HG03196 (cell line): ENCODE measurements around the gene SREBF1.

Experiments used
- ATAC-seq: cut with Tn5 transposase; IDR thresholded peaks from one replicate; pipeline ENCODE4 v1.9.1; 2021; ENCODE audit not compliant: unreplicated experiment

Gene SREBF1

GRCh38 chr17:17859909-17860765, 23.4 kb upstream of the SREBF1 start:
- no peak for ATAC-seq

DNA sequence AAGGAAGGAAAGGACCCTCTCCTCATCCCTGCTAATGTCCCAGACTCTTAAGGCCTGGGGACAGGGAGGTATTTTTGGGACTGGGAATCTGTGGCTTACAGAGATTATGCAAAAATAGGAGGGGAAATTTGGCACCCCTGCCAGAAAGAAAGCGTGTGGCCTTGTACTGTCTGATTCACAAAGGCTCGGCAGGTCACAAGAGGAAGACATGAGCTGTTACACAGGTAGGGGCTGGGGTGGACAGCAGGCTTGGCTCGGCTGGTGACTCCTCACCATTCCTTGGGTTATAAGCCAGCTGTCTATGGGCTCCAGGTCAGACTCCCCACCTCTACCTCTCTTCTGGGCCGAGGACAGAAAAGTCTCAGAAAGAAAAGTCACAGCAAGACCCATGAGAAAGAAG, 20.7 kb upstream of the SREBF1 start:
- no peak for ATAC-seq

DNA sequence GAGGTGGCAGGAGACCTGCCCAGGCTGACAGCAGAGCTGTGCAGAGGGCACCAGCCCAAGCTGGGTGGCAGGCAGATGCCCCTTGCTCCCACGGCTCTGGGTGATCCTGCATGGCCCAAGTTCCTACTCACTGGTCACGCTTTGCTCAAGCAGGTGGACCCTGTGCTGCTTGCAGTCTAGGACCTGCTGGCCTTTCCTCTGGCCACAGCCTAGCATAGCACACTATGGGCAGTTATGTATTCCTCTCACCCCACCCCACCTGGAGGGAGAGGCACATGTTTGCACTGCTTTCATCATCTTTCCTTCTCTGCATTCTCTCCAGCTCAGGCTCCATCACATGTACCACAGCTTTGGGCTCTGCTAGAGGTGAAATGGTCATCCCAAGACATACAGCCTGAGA, 19.6 kb upstream of the SREBF1 start:
- no peak for ATAC-seq

DNA sequence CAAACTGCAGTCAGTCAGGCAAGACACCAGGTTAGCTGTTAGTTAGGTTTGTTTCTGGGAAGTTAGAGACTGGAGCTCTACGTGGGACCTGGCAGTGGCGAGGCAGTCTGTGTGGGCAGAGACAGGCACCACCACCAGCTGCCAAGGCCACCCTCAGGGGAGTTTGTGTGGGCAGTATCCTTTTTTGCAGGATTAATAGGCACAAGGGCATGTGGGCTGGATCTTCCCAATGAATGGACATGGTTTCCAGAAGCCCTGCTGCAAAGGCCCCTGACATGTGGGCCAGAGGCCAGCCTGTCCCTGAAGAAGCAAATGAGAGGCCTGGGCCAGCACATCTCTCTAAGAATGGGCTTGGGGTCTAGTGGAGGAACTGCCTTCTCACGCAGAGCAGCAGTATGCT, 19.2 kb upstream of the SREBF1 start:
- ATAC-seq: no peak

DNA sequence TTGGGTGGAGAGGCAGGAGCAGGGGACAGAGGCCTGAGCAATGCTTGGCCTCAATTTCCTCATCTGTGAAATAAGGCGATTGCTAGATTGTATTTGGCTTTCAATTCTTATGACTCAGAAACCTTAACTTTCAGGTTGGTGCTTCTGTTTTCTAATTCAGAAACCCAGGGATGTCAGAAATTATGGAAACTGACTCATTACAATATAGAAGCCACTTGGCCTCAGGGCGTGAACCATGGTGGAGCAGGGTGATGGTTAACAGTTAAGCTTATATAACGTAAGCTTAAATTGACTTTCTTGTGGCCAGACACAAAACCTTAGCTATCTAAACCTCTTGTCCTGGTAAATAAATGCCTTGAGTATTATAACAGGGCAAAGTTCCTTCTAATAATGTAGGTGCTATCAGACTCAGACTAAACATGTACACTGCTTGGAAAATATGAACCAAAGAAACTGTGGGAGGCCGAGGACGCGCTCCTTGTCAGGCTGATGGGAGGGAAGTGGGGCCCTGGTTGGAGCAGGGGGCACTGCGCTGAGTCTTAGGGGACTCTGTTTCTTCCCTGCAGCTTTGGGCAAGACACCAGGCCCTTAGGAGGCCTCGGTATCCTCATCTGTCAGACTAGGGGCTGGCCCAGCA, 17.1 kb upstream of the SREBF1 start:
- no peak for ATAC-seq

- no peak for ATAC-seq
Measured at GRCh38 chr17:17852930-17853329, 16.1 kb upstream of the SREBF1 start.

DNA sequence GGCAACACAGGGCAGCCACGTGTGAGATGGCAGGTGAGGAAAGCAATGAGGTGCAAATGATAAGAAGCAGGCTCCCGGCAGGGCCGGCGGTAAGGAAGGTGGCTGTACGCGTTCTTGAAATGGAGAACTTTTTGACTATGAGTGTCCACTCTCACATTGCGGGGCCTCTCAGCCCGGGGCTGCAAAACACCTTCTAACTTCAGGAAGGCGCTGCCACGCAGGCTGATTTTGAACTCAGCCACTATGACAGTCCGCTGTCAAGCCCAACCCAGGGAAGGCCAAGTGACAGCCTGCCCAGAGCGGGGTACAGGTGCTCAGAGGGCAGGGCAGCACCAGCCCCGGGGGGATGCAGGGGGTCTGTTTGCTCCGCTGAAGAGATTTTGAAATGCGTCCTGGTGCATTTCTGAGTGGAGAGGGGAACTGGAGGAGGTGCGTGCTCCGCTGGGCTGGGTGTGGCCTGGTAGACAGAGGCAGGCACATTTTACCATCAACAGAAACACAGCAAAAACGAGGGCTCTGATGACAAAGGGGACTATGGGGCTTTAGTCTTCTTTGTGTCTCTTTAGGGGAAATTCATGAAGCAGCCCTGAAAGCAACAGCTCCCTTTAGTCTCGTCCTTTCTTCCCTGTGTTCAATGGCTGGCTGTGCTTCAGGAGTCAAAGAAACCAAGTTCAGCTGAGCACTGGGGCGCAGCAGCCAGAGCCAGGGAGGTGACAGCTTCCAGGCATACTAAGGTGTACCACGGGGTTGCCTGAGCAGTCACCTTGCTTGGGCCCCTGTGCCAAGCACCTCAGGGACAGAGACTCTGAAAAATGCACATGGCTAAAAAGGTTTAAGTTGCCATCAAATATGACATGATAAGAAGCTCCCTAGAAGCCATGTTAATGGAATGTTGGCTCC, 14.6 kb upstream of the SREBF1 start:
- no peak for ATAC-seq

DNA sequence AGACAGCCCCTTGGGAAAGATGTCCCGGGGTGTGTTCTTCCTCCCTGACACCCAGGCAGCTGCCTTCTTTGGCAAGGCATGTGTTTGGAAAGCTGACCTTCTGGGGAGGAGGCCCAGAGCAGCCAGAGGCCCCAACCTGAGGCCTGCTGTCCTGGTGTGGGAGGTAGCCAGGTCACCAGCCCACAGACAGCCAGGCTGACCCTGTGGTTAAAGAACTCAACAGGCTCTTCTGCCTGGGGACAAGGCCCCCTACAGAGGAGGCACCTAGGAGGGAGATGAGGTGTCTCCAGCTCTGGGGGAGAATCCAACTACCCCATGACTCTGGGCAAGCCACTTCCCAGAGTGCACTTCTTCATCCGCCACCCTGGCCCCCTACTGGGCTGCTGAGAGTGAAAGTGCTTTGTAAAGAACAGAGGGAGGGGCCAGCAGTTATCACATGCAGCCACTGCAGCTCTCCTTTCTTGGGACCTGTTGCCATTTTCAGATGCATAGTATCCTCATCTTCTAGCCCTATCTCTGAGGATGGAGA, 13.1 kb upstream of the SREBF1 start:
- no peak for ATAC-seq

DNA sequence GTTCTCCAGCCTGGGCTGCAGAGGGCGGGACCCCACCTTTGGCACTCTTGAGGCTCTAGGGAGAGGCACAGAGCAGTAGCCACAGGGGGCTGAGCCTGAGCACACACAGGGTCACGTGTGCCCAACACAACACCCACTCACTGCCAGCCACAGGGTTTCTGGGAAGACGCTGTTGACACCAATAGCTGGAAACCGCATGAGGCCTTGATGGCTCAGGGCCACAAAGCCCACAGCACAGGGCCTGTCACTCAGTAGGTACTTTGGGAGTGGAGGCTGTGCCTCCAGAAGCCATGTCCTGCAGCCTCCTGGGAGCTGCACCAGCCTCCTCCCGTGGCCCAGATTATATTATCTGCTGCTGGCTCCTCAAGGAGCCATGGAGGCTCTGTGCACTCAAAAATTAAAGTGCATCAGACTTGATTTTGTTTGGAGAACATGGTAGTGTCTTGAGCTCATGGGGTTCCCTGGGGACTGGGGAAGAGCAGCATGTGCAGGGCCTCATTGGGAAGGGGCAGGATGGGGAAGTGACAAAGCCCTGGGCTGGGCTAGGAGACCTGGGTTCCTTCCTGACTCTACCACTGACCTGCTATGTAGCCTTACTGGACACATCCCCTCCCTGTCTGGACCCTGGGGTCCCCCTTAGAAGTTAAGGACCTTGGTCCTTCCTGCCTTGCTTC, 12.5 kb upstream of the SREBF1 start:
- ATAC-seq: no peak

DNA sequence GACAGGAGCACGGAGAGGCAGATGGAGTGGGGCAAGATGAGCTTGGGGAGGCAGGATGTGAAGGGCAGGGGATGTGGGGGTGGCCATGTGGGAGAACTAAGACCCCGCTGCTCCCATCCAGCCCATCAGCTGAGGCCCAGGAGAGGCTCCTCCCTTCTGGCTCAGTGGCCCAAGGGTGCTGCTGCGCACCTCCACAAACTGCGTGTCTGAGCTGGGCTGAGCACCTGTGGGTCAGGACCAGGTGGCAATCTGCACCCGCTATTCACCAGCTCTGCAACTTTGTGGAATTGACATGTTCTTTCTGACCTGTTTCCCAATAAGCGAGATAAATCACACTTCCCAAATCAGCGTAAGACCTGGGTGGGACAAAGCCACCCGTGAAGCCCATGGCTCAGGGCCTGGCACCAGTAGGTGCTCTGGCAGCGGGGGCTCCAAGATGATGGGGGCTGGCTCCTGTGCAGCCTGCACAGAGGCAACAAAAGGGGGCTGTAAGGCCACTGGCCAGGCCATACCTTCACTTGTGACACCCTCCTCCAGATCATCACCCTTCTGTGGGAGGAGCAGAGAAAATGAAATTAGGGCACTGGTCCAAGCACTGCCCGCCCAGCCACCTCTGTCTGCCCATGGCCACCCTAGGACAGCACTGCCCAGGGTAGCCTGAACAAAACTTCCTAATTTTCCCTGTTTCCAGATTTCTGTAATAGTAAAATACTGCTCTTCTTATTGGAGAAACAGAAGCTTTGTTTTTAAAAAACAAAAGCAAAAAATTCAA, 11.7 kb upstream of the SREBF1 start:
- no peak for ATAC-seq

GRCh38 chr17:17847726-17848125, 10.9 kb upstream of the SREBF1 start:
- ATAC-seq: no peak

- ATAC-seq: no peak
Measured at GRCh38 chr17:17847118-17847689, 10.4 kb upstream of the SREBF1 start.

DNA sequence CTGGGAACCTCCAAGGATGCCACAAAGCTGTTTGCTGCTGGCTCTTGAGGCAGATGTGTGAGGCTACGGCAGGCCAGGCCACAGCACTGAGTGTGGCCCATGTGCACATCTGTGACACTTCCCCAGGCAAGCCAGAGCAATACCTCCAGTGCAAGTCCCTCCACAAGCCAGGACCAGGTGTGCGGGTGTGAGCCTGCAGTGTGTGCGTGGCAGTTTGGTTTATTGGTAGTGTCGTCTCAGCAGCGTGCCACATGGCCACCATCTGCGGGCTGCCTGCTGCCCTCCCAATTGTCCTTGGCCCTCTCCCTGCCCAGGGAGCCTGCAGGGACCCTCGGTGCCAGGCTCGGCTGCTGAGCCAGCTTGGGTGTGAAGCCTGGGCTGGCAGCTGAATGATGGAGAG, 9.9 kb upstream of the SREBF1 start:
- no peak for ATAC-seq

DNA sequence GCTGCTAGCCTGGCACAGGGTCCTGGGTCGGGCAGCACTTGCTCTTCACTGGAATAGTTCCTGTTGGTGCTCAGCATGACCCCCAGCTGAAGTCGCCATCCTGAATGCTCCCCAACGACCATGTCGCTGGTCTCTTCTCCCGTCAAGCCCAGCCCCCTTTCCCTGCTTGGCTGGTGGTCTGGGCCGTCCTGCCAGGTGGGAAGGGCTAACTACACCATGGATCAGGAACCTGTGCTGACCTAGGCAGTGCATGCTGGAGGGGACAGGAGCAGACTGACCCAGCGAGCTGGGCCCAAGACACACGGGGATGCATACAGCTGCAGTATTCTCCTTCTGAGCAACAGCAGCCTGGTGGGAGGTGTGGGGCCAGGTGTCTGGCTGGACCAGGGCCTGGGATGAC, 9.2 kb upstream of the SREBF1 start:
- ATAC-seq: no peak

GRCh38 chr17:17845046-17845775, 8.4 kb upstream of the SREBF1 start:
- ATAC-seq: no peak

DNA sequence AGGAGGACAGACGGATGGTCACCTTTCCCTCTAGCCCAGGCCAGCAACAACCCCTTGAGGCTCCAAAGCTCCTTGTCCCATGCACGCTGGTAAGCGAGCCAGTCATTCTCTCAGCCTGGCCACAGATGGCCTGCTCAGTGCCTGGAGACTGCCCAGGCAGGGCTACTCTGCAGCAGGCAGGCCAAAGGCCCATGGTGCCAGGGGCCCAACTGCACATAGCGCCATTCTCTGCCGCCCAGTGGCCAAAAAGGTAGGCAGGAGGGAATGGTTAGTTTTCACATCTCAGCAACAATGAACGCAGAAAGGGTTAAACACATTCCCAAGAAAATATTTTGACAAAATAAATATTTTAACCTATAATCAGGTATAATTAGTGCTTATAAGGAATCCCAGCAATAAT, 7.7 kb upstream of the SREBF1 start:
- no peak for ATAC-seq

GRCh38 chr17:17844079-17844478, 7.3 kb upstream of the SREBF1 start:
- no peak for ATAC-seq

GRCh38 chr17:17843096-17843495, 6.3 kb upstream of the SREBF1 start:
- ATAC-seq: no peak
